K562 (cell line): ENCODE measurements around the gene STMND1. TPM values are rescaled to one million over a fixed set of nuclear protein-coding genes. Genes with fewer than 3 reads are reported as not detected.

Experiments
- ATAC-seq: fragments of 200-7000 bp; cut with Tn5 transposase; 3 replicates; pipeline ENCODE4 v1.9.1; 2020; ENCODE audit warnings: moderate library complexity
- BruUV-seq: library from RNA; stranded (reverse); fragments of 400-500 nt; replicated peaks from 2 replicates; lab custom pipeline; 2021; lab: Mats Ljungman, UMichigan
- CTCF ChIA-PET: fragments of 300-600 bp; formaldehyde crosslinking; extraction: SDS; loops from one replicate; lab custom pipeline; 2021; ENCODE audit warnings: low intra/inter-chr PET ratio; lab: Yijun Ruan, JAX
- POLR2A ChIA-PET: fragments of 300-600, 350-650 bp; sonication (Branson Sonifier 250); formaldehyde crosslinking; extraction: SDS; loops from one replicate; lab custom pipeline; 2021; ENCODE audit warnings: antibody characterized with exemption, inconsistent platforms; lab: Yijun Ruan, JAX
- DNase-seq, 4 experiments: peaks; one replicate each; pipeline versions ENCODE4 v3.0.0 to v3.0.0-alpha.2; 2011 to 2018; ENCODE audit warnings: low spot score in 3 of 4, mixed read lengths in 3 of 4; ENCODE audit errors: extremely low read depth in 1 of 4
- FAIRE-seq: peaks from 2 replicates; lab custom pipeline; 2011; peaks lifted over from hg19 to GRCh38; lab: Jason Lieb, UNC
- H2AFZ ChIP-seq: 2 replicates; pipeline ENCODE4 v1.6.0; 2011; ENCODE audit warnings: low read depth, low read length, control low read depth, inconsistent platforms
- H3K27ac ChIP-seq: fragments of 200-600 bp; 3 replicates; pipeline ENCODE4 v1.8.0; 2011; ENCODE audit warnings: low read depth, mild to moderate bottlenecking, control low read depth, inconsistent platforms, low read length, moderate library complexity, mixed read lengths; ENCODE audit errors: extremely low read depth
- H3K27me3 ChIP-seq, 2 experiments: fragments of 300-600 bp in 1 of 2; 2 replicates in 1 of 2; 3 replicates in 1 of 2; pipeline versions ENCODE4 v1.6.0 to v1.8.0; 2011; ENCODE audit warnings: inconsistent platforms in 2 of 2, low read length in 2 of 2, mild to moderate bottlenecking in 1 of 2, mixed read lengths in 1 of 2, moderate library complexity in 1 of 2; ENCODE audit not compliant: control insufficient read depth in 2 of 2, insufficient read depth in 2 of 2
- H3K36me3 ChIP-seq: fragments of 300-600 bp; 3 replicates; pipeline ENCODE4 v1.8.0; 2011; ENCODE audit warnings: mild to moderate bottlenecking, low read length, inconsistent platforms; ENCODE audit not compliant: control insufficient read depth, insufficient read depth
- H3K4me1 ChIP-seq, 2 experiments: fragments of 200-600 bp in 1 of 2; replicated peaks in 1 of 2; 2 replicates in 1 of 2; 3 replicates in 1 of 2; pipeline versions ENCODE4 v1.5.1 to v1.8.0; 2011; ENCODE audit warnings: inconsistent platforms in 2 of 2, low read length in 2 of 2, mild to moderate bottlenecking in 1 of 2, mixed read lengths in 1 of 2, moderate library complexity in 1 of 2; ENCODE audit not compliant: control insufficient read depth in 2 of 2, insufficient read depth in 2 of 2
- H3K4me2 ChIP-seq: 2 replicates; pipeline ENCODE4 v1.6.1; 2011; ENCODE audit warnings: low read length, control low read depth, inconsistent platforms, mixed read lengths; ENCODE audit not compliant: insufficient read depth
- H3K4me3 ChIP-seq: fragments of 200-600 bp; sonication (generic), shearing (Covaris generic); 2 replicates; pipeline ENCODE4 v1.5.1; 2016; ENCODE audit warnings: control low read depth, inconsistent platforms
- H3K79me2 ChIP-seq: fragments of 200-600 bp; 3 replicates; pipeline ENCODE4 v1.8.0; 2011; ENCODE audit warnings: low read length, inconsistent platforms; ENCODE audit not compliant: control insufficient read depth, insufficient read depth
- H3K9ac ChIP-seq, 2 experiments: 2 replicates each; pipeline versions ENCODE4 v1.6.0 to v1.6.1; 2011; ENCODE audit warnings: low read depth in 2 of 2, low read length in 2 of 2, control low read depth in 1 of 2, inconsistent platforms in 1 of 2, mild to moderate bottlenecking in 1 of 2, mixed read lengths in 1 of 2; ENCODE audit not compliant: insufficient read depth in 1 of 2
- H3K9me1 ChIP-seq: one replicate; pipeline ENCODE4 v1.6.0; 2011; ENCODE audit warnings: inconsistent platforms, mild to moderate bottlenecking, low read length, moderate library complexity; ENCODE audit not compliant: control insufficient read depth, insufficient read depth
- H3K9me3 ChIP-seq: replicated peaks from 2 replicates; pipeline ENCODE4 v1.5.1; 2011; ENCODE audit warnings: low read depth, low read length, inconsistent platforms; ENCODE audit not compliant: control insufficient read depth, insufficient read depth
- H4K20me1 ChIP-seq: replicated peaks from 2 replicates; pipeline ENCODE4 v1.6.1; 2011; ENCODE audit warnings: low read length, inconsistent platforms, mixed read lengths; ENCODE audit not compliant: control insufficient read depth, insufficient read depth
- DMBX1 ChIP-seq: fragments of 250-450 bp; sonication (Bioruptor Pico); IDR thresholded peaks from 2 replicates; pipeline ENCODE4 v1.8.0; 2022; ENCODE audit warnings: inconsistent platforms, mild to moderate bottlenecking, moderate library complexity, borderline replicate concordance
- ELF4 ChIP-seq: fragments of 450-650 bp; formaldehyde crosslinking; IDR thresholded peaks from 2 replicates; pipeline ENCODE4 v1.4.0; 2022; ENCODE audit warnings: missing genetic modification characterization
- FOXJ3 ChIP-seq: sonication (generic); formaldehyde crosslinking; IDR thresholded peaks from 2 replicates; pipeline ENCODE4 v1.4.0; 2020; ENCODE audit warnings: mild to moderate bottlenecking, missing genetic modification reagents
- HNRNPLL ChIP-seq: fragments of 200-400 bp; formaldehyde crosslinking; IDR thresholded peaks from 2 replicates; pipeline ENCODE4 v1.6.1; 2017; ENCODE audit warnings: low read length, low read depth, mild to moderate bottlenecking; ENCODE audit not compliant: poor library complexity, severe bottlenecking
- SMC3 ChIP-seq: conservative IDR thresholded peaks from 2 replicates; pipeline ENCODE4 v1.6.1; 2011; ENCODE audit warnings: low read depth, low read length, improper control_type of control experiment; ENCODE audit not compliant: insufficient read depth
- WGBS: fragments of 100-300 bp; shearing (Covaris generic); methylation state at CpG from one replicate; pipeline ENCODE4 v1.1.6; 2016; ENCODE audit warnings: low coverage, mixed read lengths; ENCODE audit not compliant: insufficient coverage; ENCODE audit errors: missing lambda C conversion rate; 5-methylcytosine and 5-hydroxymethylcytosine counted together
- in situ Hi-C: fragments of 300-500 bp; cut with MboI; formaldehyde crosslinking; loops from 4 replicates; pipeline ENCODE4 v1.15.0; 2018; ENCODE audit warnings: inconsistent platforms, mixed read lengths
- intact Hi-C: fragments of 100-400 bp; cut with micrococcal nuclease; formaldehyde crosslinking; loops from 2 replicates; pipeline ENCODE4 v1.14.2; 2022
- polyA plus RNA-seq, 8 experiments: library from polyadenylated mRNA; depleted of rRNA in 4 of 8; stranded (reverse) in 5 of 8; unstranded in 3 of 8; fragments of >200 nt; fragmentation: Nextera tagmentation in 2 of 8; fragmentation: Illumina TruSeq in 1 of 8; extraction: Ambion mirVana in 2 of 8; extraction: Trizol in 1 of 8; gene quantifications; 2 replicates each; pipeline versions ENCODE4 v1.2.1 to v1.2.3, GENCODE V29; 2011 to 2014; ENCODE audit warnings: inconsistent platforms in 1 of 8, missing spikeins in 1 of 8
- total RNA-seq, 7 experiments: library from RNA; depleted of rRNA in 6 of 7; stranded (reverse); fragments of >200 nt in 6 of 7; fragmentation: Illumina TruSeq in 2 of 7; extraction: Trizol in 2 of 7; gene quantifications; 2 replicates each; pipeline versions ENCODE4 v1.2.1 to v1.2.3, GENCODE V29; 2011 to 2021; ENCODE audit warnings: low replicate concordance in 1 of 7
- TF ChIP-seq, protein P1 (sequence below): fragments of 450-650 bp; IDR thresholded peaks from 2 replicates; pipeline ENCODE4 v1.6.1; 2016; ENCODE audit warnings: antibody characterized with exemption
- TF ChIP-seq, protein P2 (sequence below): fragments of 450-650 bp; IDR thresholded peaks from 2 replicates; pipeline ENCODE4 v1.6.1; 2016; ENCODE audit warnings: mild to moderate bottlenecking, moderate library complexity

STMND1 gene
- total and polyA plus RNA-seq, 9 of the 15 experiments (the other 6 are each of a cell fraction or from before 2014, with no cell fraction given): not detected

DNA sequence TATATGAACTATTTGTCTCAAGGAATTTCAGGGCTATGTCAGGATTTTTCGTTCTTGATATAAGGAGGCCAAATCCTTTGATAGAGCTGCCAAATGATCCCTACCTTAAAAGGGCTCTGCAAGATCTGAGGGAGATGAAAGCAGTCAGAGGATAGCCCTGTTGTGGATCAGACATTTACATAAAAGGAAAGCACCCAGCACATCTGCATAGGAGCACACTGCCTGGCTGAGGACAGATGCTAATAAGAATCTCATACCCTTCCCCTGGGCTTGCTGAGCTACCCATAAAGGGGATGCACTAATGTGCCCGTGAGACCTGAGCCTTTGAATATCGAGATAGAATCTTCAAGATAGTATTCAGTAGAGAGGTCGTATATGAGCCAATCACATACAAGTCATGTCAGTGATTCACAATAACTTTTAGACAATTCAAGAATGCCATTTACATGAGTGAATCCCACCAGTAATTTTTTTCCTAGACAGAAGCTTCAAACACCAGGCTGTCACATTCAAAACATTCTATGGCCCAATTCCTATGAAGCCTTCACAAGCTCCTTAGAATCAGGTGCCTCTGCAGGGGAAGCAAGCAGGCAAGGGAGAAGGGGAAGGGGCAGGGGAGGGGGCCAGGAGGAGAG, 71.1 kb downstream of the STMND1 start:
- H4K20me1 ChIP-seq: no peaks in the 10 kb centered on the region; the same call in 1 of the 2 replicates
- ChIA-PET POLR2A (no interaction called here), CTCF (no interaction called here)
- 0% methylated on average over 4 of the region's 4 CpGs for WGBS
- no peak overlapping the region for H3K4me2 ChIP-seq
- FAIRE-seq: no peak
- no peak for DNase-seq
- H3K4me1 ChIP-seq: no peaks in the 10 kb centered on the region
- H3K9me1 ChIP-seq: no peaks in the 10 kb centered on the region
- intact Hi-C loops: no loop called here
- no peak overlapping the region for H3K27ac ChIP-seq
- TF ChIP-seq HNRNPLL: no peak
- TF ChIP-seq, protein P1, sequence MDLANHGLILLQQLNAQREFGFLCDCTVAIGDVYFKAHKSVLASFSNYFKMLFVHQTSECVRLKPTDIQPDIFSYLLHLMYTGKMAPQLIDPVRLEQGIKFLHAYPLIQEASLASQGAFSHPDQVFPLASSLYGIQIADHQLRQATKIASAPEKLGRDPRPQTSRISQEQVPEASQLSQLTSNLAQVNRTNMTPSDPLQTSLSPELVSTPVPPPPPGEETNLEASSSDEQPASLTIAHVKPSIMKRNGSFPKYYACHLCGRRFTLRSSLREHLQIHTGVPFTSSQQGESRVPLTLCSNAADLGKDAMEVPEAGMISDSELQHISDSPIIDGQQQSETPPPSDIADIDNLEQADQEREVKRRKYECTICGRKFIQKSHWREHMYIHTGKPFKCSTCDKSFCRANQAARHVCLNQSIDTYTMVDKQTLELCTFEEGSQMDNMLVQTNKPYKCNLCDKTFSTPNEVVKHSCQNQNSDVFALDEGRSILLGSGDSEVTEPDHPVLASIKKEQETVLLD: no peak
- no peak for TF ChIP-seq FOXJ3 (CRISPR knock-in tag)
- no peak for TF ChIP-seq DMBX1
- TF ChIP-seq ELF4 (CRISPR knock-in tag): no peak
- no peak for TF ChIP-seq SMC3
- TF ChIP-seq, protein P2, sequence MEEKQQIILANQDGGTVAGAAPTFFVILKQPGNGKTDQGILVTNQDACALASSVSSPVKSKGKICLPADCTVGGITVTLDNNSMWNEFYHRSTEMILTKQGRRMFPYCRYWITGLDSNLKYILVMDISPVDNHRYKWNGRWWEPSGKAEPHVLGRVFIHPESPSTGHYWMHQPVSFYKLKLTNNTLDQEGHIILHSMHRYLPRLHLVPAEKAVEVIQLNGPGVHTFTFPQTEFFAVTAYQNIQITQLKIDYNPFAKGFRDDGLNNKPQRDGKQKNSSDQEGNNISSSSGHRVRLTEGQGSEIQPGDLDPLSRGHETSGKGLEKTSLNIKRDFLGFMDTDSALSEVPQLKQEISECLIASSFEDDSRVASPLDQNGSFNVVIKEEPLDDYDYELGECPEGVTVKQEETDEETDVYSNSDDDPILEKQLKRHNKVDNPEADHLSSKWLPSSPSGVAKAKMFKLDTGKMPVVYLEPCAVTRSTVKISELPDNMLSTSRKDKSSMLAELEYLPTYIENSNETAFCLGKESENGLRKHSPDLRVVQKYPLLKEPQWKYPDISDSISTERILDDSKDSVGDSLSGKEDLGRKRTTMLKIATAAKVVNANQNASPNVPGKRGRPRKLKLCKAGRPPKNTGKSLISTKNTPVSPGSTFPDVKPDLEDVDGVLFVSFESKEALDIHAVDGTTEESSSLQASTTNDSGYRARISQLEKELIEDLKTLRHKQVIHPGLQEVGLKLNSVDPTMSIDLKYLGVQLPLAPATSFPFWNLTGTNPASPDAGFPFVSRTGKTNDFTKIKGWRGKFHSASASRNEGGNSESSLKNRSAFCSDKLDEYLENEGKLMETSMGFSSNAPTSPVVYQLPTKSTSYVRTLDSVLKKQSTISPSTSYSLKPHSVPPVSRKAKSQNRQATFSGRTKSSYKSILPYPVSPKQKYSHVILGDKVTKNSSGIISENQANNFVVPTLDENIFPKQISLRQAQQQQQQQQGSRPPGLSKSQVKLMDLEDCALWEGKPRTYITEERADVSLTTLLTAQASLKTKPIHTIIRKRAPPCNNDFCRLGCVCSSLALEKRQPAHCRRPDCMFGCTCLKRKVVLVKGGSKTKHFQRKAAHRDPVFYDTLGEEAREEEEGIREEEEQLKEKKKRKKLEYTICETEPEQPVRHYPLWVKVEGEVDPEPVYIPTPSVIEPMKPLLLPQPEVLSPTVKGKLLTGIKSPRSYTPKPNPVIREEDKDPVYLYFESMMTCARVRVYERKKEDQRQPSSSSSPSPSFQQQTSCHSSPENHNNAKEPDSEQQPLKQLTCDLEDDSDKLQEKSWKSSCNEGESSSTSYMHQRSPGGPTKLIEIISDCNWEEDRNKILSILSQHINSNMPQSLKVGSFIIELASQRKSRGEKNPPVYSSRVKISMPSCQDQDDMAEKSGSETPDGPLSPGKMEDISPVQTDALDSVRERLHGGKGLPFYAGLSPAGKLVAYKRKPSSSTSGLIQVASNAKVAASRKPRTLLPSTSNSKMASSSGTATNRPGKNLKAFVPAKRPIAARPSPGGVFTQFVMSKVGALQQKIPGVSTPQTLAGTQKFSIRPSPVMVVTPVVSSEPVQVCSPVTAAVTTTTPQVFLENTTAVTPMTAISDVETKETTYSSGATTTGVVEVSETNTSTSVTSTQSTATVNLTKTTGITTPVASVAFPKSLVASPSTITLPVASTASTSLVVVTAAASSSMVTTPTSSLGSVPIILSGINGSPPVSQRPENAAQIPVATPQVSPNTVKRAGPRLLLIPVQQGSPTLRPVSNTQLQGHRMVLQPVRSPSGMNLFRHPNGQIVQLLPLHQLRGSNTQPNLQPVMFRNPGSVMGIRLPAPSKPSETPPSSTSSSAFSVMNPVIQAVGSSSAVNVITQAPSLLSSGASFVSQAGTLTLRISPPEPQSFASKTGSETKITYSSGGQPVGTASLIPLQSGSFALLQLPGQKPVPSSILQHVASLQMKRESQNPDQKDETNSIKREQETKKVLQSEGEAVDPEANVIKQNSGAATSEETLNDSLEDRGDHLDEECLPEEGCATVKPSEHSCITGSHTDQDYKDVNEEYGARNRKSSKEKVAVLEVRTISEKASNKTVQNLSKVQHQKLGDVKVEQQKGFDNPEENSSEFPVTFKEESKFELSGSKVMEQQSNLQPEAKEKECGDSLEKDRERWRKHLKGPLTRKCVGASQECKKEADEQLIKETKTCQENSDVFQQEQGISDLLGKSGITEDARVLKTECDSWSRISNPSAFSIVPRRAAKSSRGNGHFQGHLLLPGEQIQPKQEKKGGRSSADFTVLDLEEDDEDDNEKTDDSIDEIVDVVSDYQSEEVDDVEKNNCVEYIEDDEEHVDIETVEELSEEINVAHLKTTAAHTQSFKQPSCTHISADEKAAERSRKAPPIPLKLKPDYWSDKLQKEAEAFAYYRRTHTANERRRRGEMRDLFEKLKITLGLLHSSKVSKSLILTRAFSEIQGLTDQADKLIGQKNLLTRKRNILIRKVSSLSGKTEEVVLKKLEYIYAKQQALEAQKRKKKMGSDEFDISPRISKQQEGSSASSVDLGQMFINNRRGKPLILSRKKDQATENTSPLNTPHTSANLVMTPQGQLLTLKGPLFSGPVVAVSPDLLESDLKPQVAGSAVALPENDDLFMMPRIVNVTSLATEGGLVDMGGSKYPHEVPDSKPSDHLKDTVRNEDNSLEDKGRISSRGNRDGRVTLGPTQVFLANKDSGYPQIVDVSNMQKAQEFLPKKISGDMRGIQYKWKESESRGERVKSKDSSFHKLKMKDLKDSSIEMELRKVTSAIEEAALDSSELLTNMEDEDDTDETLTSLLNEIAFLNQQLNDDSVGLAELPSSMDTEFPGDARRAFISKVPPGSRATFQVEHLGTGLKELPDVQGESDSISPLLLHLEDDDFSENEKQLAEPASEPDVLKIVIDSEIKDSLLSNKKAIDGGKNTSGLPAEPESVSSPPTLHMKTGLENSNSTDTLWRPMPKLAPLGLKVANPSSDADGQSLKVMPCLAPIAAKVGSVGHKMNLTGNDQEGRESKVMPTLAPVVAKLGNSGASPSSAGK: no peak
- TF ChIP-seq, all 486 proteins: peak for 0
- no peaks in the 10 kb centered on the region for H3K36me3 ChIP-seq
- BruUV-seq: no TSS peak
- no peak overlapping the region for H2AFZ ChIP-seq
- no peaks in the 10 kb centered on the region for H3K9me3 ChIP-seq
- in situ Hi-C loops: loop anchor here (25.0 kb wide), 1 partner anchor 1139 kb away; no protein-coding TSS in a partner anchor
- no peaks in the 10 kb centered on the region for H3K79me2 ChIP-seq
- no peak overlapping the region for H3K9ac ChIP-seq
- no peak overlapping the region for H3K4me3 ChIP-seq
- no peak for ATAC-seq
- H3K27me3 ChIP-seq: peaks cover 3 to 21% of the 10 kb centered on the region in 2 experiments; a peak in 3 of 5 replicates
